ENCODE results near the gene ST3GAL2.
A peak's percentile ranks its signal among the peaks of the same experiment; 100 is the strongest.

ST3GAL2 gene

GRCh38 chr16:70437582-70438557 lies 1.0 kb downstream of the ST3GAL2 start:
- DNase-seq: no peak

- DNase-seq: no peak
These were observed 1.8 kb downstream of the ST3GAL2 start for GRCh38 chr16:70437017-70437581.

GRCh38 chr16:70434484-70435260 lies 4.2 kb downstream of the ST3GAL2 start:
- DNase-seq: no peak

GRCh38 chr16:70433458-70434103 lies 5.3 kb downstream of the ST3GAL2 start:
- no peak for DNase-seq

- no peak for DNase-seq
These were observed 6.0 kb downstream of the ST3GAL2 start for GRCh38 chr16:70432723-70433457.

GRCh38 chr16:70432356-70432722 lies 6.6 kb downstream of the ST3GAL2 start:
- no peak for DNase-seq

GRCh38 chr16:70430667-70431536 lies 8.0 kb downstream of the ST3GAL2 start:
- DNase-seq: peak; percentile 75

GRCh38 chr16:70429888-70430666 lies 8.8 kb downstream of the ST3GAL2 start:
- no peak for DNase-seq

GRCh38 chr16:70428178-70428998 lies 10.5 kb downstream of the ST3GAL2 start:
- DNase-seq: peak; percentile 46

GRCh38 chr16:70427786-70428177 lies 11.1 kb downstream of the ST3GAL2 start:
- no peak for DNase-seq

- no peak for DNase-seq
These were observed 16.4 kb downstream of the ST3GAL2 start for GRCh38 chr16:70422543-70422942.

- DNase-seq: no peak
These were observed 17.2 kb downstream of the ST3GAL2 start for GRCh38 chr16:70421473-70422311.

GRCh38 chr16:70421014-70421413 lies 17.9 kb downstream of the ST3GAL2 start:
- DNase-seq: no peak

GRCh38 chr16:70419384-70420327 lies 19.2 kb downstream of the ST3GAL2 start:
- DNase-seq: no peak

- no peak for DNase-seq
These were observed 19.9 kb downstream of the ST3GAL2 start for GRCh38 chr16:70418993-70419318.

GRCh38 chr16:70418274-70418992 lies 20.5 kb downstream of the ST3GAL2 start:
- DNase-seq: no peak

- DNase-seq: no peak
These were observed 21.2 kb downstream of the ST3GAL2 start for GRCh38 chr16:70417661-70418060.
